Lower lobe of right lung (tissue), 2 donors: ENCODE measurements around the gene ST14. TPM values are rescaled to one million over a fixed set of nuclear protein-coding genes. Genes with fewer than 3 reads are reported as not detected.

Source experiments
- ATAC-seq, 2 donors: fragments of 200-7000 bp; cut with Tn5 transposase; one replicate each; pipeline ENCODE4 v1.9.1; 2020 to 2022; ENCODE audit warnings: mild to moderate bottlenecking in 2 of 2, moderate library complexity in 2 of 2
- DNase-seq: peaks from one replicate; pipeline ENCODE4 v3.0.0-alpha.2; 2020
- H3K27ac ChIP-seq: fragments of 200-600 bp; one replicate; pipeline ENCODE4 v1.8.0; 2022
- H3K27me3 ChIP-seq: fragments of 200-600 bp; one replicate; pipeline ENCODE4 v1.8.0; 2022; ENCODE audit warnings: low read depth
- H3K36me3 ChIP-seq: fragments of 200-600 bp; one replicate; pipeline ENCODE4 v1.8.0; 2022; ENCODE audit warnings: mild to moderate bottlenecking
- H3K4me1 ChIP-seq: fragments of 200-600 bp; one replicate; pipeline ENCODE4 v1.8.0; 2022
- H3K4me3 ChIP-seq: fragments of 200-600 bp; one replicate; pipeline ENCODE4 v1.8.0; 2022; ENCODE audit warnings: mild to moderate bottlenecking
- H3K9me3 ChIP-seq: fragments of 200-600 bp; one replicate; pipeline ENCODE4 v1.8.0; 2022
- intact Hi-C: fragments of 100-400 bp; cut with DNase I; formaldehyde crosslinking; loops from one replicate; pipeline ENCODE4 v1.11.0; 2022
- total RNA-seq: library from RNA; stranded (reverse); fragmentation: NEBNext Ultra II Directional; extraction: Animal tissue kit (Norgen Biotek cat#: 25700); gene quantifications from one replicate; pipeline ENCODE4 v1.2.1, GENCODE V29; 2021
- TF ChIP-seq, protein P1 (sequence below): fragments of 200-600 bp; IDR thresholded peaks from one replicate; pipeline ENCODE4 v1.8.0; 2022; ENCODE audit warnings: antibody characterized with exemption, mild to moderate bottlenecking
- donor health status: DM: no; HTN: yes; CAD: no; lungs with severe emphysema.

The ST14 gene
- total RNA-seq, 1 donor from 2014 or later, result 61.1 TPM

DNA sequence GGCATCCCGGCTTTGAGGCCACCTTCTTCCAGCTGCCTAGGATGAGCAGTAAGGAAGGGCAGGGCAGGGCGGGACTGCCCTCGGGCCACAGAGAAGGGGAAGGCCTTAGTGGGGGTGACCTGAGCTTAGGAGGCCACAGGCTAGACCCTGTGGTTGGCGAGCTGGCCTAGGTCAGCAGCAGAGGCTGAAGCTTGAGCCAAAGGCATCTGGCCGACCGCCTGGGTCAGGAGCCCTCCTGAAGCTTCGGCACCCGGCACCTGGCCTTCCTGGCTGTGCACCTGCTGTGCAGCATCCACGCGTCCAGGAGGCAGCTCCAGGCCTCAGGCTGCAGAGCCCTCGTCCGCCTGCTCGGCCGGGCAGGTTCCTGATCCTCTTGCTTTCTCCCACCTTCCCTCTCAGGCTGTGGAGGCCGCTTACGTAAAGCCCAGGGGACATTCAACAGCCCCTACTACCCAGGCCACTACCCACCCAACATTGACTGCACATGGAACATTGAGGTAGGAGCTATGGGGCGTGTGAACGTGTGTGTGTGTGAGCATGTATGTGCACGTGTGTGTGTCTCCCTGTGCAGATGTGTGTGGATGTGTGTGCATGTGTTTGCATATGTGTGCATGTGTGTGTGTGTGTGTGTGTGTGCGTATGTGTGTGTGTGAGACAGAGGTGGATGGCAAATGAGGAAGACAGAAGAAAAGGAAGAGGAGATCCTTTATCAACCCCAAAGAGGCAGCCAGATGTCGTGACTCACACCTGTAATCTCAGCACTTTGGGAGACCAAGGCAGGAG, 34.9 kb downstream of the ST14 start:
- no peak for ATAC-seq
- intact Hi-C loops, result no loop called here
- H3K9me3 ChIP-seq, result no peaks in the 10 kb centered on the region
- no peaks in the 10 kb centered on the region for H3K4me1 ChIP-seq
- no peak overlapping the region for H3K27ac ChIP-seq
- H3K36me3 ChIP-seq, result peaks cover 28% of the 10 kb centered on the region
- no peak overlapping the region for H3K4me3 ChIP-seq
- TF ChIP-seq, protein P1, sequence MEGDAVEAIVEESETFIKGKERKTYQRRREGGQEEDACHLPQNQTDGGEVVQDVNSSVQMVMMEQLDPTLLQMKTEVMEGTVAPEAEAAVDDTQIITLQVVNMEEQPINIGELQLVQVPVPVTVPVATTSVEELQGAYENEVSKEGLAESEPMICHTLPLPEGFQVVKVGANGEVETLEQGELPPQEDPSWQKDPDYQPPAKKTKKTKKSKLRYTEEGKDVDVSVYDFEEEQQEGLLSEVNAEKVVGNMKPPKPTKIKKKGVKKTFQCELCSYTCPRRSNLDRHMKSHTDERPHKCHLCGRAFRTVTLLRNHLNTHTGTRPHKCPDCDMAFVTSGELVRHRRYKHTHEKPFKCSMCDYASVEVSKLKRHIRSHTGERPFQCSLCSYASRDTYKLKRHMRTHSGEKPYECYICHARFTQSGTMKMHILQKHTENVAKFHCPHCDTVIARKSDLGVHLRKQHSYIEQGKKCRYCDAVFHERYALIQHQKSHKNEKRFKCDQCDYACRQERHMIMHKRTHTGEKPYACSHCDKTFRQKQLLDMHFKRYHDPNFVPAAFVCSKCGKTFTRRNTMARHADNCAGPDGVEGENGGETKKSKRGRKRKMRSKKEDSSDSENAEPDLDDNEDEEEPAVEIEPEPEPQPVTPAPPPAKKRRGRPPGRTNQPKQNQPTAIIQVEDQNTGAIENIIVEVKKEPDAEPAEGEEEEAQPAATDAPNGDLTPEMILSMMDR, result no peak
- DNase-seq, result no peak
- no peaks in the 10 kb centered on the region for H3K27me3 ChIP-seq

DNA sequence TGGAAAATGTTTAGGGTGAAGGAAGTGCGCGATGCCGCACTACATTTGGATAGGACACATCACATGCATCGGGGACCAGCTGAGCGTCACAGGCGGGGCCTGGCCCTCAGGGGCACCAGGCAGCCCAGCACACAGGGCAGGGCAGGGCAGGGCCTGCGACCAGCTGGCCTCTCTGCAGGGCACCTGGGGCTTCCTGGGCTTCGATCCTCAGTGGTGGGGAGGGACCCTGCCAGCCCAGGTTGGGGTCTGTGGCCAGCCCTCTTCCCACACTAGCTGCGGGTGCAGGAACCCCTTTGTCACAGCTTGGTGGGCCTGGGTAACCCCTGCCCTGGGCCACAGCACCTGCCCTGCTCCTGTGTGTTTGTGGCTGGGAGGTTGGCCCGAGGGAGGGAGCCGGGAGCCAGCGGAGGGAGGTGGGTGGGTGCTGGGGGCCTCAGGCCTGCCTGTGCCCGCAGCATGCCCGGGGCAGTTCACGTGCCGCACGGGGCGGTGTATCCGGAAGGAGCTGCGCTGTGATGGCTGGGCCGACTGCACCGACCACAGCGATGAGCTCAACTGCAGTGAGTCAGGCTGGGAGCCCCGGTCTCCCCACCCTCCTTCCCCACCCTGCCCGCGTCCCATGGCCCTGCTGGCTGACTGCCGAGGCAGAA, 37.9 kb downstream of the ST14 start:
- TF ChIP-seq, protein P1, result no peak
- H3K4me3 ChIP-seq, result no peak overlapping the region
- peaks cover 42% of the 10 kb centered on the region for H3K36me3 ChIP-seq
- intact Hi-C loops, result no loop called here
- no peaks in the 10 kb centered on the region for H3K4me1 ChIP-seq
- ATAC-seq (no peak), DNase-seq (no peak)
- no peak overlapping the region for H3K27ac ChIP-seq
- H3K9me3 ChIP-seq, result no peaks in the 10 kb centered on the region
- H3K27me3 ChIP-seq, result no peaks in the 10 kb centered on the region

DNA sequence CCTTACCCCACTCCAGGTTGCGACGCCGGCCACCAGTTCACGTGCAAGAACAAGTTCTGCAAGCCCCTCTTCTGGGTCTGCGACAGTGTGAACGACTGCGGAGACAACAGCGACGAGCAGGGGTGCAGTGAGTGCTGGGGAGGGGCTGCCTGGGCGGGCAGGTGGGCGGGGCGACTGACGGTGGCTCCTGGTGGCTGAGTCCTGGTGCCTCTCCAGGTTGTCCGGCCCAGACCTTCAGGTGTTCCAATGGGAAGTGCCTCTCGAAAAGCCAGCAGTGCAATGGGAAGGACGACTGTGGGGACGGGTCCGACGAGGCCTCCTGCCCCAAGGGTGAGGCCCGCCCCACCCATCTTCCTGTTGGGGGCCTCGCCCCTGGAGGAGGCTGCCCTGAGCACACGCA, 38.7 kb downstream of the ST14 start:
- DNase-seq (no peak), ATAC-seq (no peak)
- H3K27me3 ChIP-seq, result no peaks in the 10 kb centered on the region
- H3K36me3 ChIP-seq, result peaks cover 45% of the 10 kb centered on the region
- H3K4me1 ChIP-seq, result no peaks in the 10 kb centered on the region
- TF ChIP-seq, protein P1, result no peak
- no peak overlapping the region for H3K27ac ChIP-seq
- intact Hi-C loops, result no loop called here
- no peak overlapping the region for H3K4me3 ChIP-seq
- H3K9me3 ChIP-seq, result no peaks in the 10 kb centered on the region

DNA sequence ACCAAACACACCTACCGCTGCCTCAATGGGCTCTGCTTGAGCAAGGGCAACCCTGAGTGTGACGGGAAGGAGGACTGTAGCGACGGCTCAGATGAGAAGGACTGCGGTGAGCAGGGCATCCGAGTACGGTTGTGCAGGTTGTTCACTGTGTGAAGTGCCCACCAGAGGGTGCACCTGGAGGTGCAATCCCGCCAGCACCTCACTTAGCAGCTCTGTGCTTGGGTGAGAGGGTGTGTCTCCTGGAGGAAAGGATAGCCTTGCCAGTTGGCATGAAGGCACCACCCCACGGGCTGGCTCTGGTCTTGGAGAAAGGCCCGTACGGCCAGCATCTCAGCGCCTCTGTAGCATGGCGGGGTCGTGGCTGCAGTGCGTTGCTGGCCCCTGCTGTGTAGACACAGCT, 39.4 kb downstream of the ST14 start:
- no peak for ATAC-seq
- no peak for DNase-seq
- intact Hi-C loops, result no loop called here
- H3K27ac ChIP-seq, result no peak overlapping the region
- peaks cover 43% of the 10 kb centered on the region for H3K36me3 ChIP-seq
- no peaks in the 10 kb centered on the region for H3K4me1 ChIP-seq
- TF ChIP-seq, protein P1, result no peak
- no peaks in the 10 kb centered on the region for H3K9me3 ChIP-seq
- no peaks in the 10 kb centered on the region for H3K27me3 ChIP-seq
- no peak overlapping the region for H3K4me3 ChIP-seq

DNA sequence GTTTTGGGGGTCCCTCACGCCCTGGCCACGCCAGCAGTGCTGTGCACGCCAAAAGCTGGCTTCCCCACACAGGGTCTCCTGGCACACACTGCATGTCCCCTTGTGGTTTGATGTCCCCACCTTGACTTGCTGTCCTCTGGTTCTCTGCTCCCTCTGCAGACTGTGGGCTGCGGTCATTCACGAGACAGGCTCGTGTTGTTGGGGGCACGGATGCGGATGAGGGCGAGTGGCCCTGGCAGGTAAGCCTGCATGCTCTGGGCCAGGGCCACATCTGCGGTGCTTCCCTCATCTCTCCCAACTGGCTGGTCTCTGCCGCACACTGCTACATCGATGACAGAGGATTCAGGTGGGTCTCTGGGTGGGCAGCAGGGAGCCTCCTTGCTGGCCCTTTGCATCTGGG, 40.2 kb downstream of the ST14 start:
- Histone ChIP-seq H3K4me1 (no peaks in the 10 kb centered on the region), H3K9me3 (no peaks in the 10 kb centered on the region), H3K27me3 (no peaks in the 10 kb centered on the region), H3K27ac (no peak overlapping the region), H3K36me3 (peaks cover 39% of the 10 kb centered on the region), H3K4me3 (no peak overlapping the region)
- DNase-seq (no peak), ATAC-seq (no peak)
- intact Hi-C loops, result no loop called here
- TF ChIP-seq, protein P1, result no peak
